Transverse colon (tissue), 4 donors: ENCODE data around the gene RMI1. TPM values are rescaled to one million over a fixed set of nuclear protein-coding genes. Genes with fewer than 3 reads are reported as not detected.
"Not testable (repeated sequence)": the region's sequence is repeated elsewhere in the genome, so short reads cannot be mapped to it uniquely, and the experiment has no call there.

Experiments used
- DNase-seq: peaks from one replicate; pipeline ENCODE4 v3.0.0-alpha.2; 2019
- H3K27ac ChIP-seq, 4 donors: fragments of 200-600 bp; sonication (generic); 2 replicates each; pipeline ENCODE4 v1.5.1; 2016 to 2018; ENCODE audit warnings: inconsistent platforms in 4 of 4
- H3K27me3 ChIP-seq: fragments of 200-600 bp; sonication (generic); 2 replicates; pipeline ENCODE4 v1.5.1; 2017; ENCODE audit warnings: inconsistent platforms
- H3K36me3 ChIP-seq, 4 donors: fragments of 200-600 bp; sonication (generic); 2 replicates each; pipeline ENCODE4 v1.5.1; 2017 to 2019; ENCODE audit warnings: inconsistent platforms in 4 of 4
- H3K4me1 ChIP-seq, 4 donors: fragments of 200-600 bp; sonication (generic); 2 replicates each; pipeline ENCODE4 v1.5.1; 2017 to 2020; ENCODE audit warnings: inconsistent platforms in 4 of 4
- H3K4me3 ChIP-seq, 4 donors: fragments of 200-600 bp; sonication (generic); 1 replicate in 1 of 4; 2 replicates in 3 of 4; pipeline versions ENCODE4 v1.5.1 to v1.6.1; 2017 to 2019; ENCODE audit warnings: inconsistent platforms in 4 of 4
- H3K9me3 ChIP-seq, 2 donors: fragments of 200-600 bp; sonication (generic); 2 replicates each; pipeline ENCODE4 v1.5.1; 2017 to 2019; ENCODE audit warnings: inconsistent platforms in 2 of 2
- CTCF ChIP-seq, 5 experiments: fragments of 200-600 bp in 3 of 5; fragments of 450-650 bp in 2 of 5; sonication (generic) in 3 of 5; IDR thresholded peaks; 1 replicate in 2 of 5; 2 replicates in 3 of 5; pipeline ENCODE4 v1.5.1; 2016 to 2017; ENCODE audit warnings: antibody characterized with exemption in 5 of 5, inconsistent platforms in 3 of 5, mild to moderate bottlenecking in 2 of 5, moderate library complexity in 1 of 5
- EP300 ChIP-seq: sonication (generic); formaldehyde crosslinking; IDR thresholded peaks from one replicate; pipeline ENCODE4 v1.6.1; 2017; ENCODE audit warnings: antibody characterized with exemption, low read depth
- POLR2A ChIP-seq: fragments of 450-650 bp; IDR thresholded peaks from one replicate; pipeline ENCODE4 v1.6.1; 2016; ENCODE audit warnings: antibody characterized with exemption, mild to moderate bottlenecking, moderate library complexity
- POLR2AphosphoS5 ChIP-seq, 3 donors: sonication (generic); formaldehyde crosslinking; IDR thresholded peaks; one replicate each; pipeline ENCODE4 v1.6.1; 2016; ENCODE audit warnings: antibody characterized with exemption in 3 of 3
- WGBS, 2 donors: methylation state at CpG; one replicate each; pipeline ENCODE4 v1.1.5; 2018; ENCODE audit warnings: low coverage in 1 of 2; 5-methylcytosine and 5-hydroxymethylcytosine counted together
- in situ Hi-C, 4 donors: fragments of 200-750 bp; cut with MboI; loops; one replicate each; pipeline versions ENCODE4 v1.15.0 to v1.15.1; 2017; ENCODE audit warnings: low sequenced_read_pairs in 3 of 4, low pct_ligation_motif_present in 1 of 4, low pct_unique_long_range_greater_than_20kb in 1 of 4
- intact Hi-C: fragments of 100-400 bp; cut with DNase I; formaldehyde crosslinking; loops from one replicate; pipeline ENCODE4 v1.15.1; 2023; ENCODE audit warnings: low total_unique reads
- total RNA-seq, 4 donors: library from RNA; depleted of rRNA; stranded (reverse); fragments of >200 nt; gene quantifications; one replicate each; pipeline ENCODE4 v1.1.0, GENCODE V29; 2016

The RMI1 gene
- total RNA-seq, 4 donors from 2014 or later = 1.8 to 13.1 (median 9.1) TPM

DNA sequence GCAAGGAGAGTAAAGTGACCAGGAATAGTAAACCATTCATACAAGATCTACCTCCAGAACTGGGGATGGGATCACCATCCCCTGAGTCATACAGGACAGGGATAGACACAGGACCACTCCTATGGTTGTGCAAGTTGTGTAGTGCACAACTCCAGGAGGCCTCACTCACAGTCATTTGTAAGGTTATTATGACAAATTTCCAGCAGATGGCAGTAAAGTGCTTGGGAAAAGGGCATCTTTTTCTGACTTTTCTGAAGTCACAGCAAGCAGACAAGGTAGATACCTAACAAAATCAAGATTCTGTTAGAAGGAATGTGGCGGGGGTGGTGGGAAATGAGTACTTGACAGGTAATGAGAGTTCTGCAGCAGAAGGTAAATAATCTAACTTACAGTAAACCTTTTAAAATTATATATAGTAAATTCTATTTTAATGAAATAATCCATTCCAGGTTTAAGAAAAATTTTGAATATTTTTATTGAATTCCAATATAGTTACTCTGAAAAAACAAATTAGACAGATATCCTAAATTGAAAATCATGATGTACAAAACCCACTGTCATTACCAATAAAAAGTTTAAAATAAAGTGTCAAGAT, 42.6 kb upstream of the RMI1 start:
- intact Hi-C loops (loop anchor here (5.0 kb wide), 2 partner anchors 234 to 324 kb away; no protein-coding TSS in a partner anchor), in situ Hi-C loops (loop anchor here (5.0 to 25.0 kb wide), 6 partner anchors 224 to 377 kb away; no protein-coding TSS in a partner anchor)
- TF ChIP-seq POLR2A = no peak
- peak; percentile 62 to 76 (median 70) for TF ChIP-seq CTCF (IDR thresholded peaks at IDR 0.05)
- TF ChIP-seq EP300 = no peak
- peaks cover 0 to 5% (median 4%) of the 10 kb centered on the region in 4 donors for H3K4me1 ChIP-seq
- H3K27ac ChIP-seq = no peak overlapping the region
- 35 to 44% methylated on average over 1 of the region's 1 CpG for WGBS, 2 donors
- H3K9me3 ChIP-seq = no peaks in the 10 kb centered on the region
- H3K36me3 ChIP-seq = peaks cover 0 to 4% (median 0%) of the 10 kb centered on the region in 4 donors
- no peak overlapping the region for H3K4me3 ChIP-seq
- DNase-seq = no peak
- no peaks in the 10 kb centered on the region for H3K27me3 ChIP-seq

GRCh38 chr9:83940590-83941303, 39.9 kb upstream of the RMI1 start:
- no peaks in the 10 kb centered on the region for H3K9me3 ChIP-seq
- no peaks in the 10 kb centered on the region for H3K4me1 ChIP-seq
- H3K27me3 ChIP-seq = no peaks in the 10 kb centered on the region
- in situ Hi-C loops = loop anchor here in 2 of 4 donors (25.0 kb wide), 1 partner anchor 222 kb away; no protein-coding TSS in a partner anchor
- intact Hi-C loops = no loop called here
- no peak overlapping the region for H3K27ac ChIP-seq
- H3K36me3 ChIP-seq = peaks cover 0 to 7% (median 4%) of the 10 kb centered on the region in 4 donors
- TF ChIP-seq CTCF (IDR thresholded peaks at IDR 0.05) (no peak), EP300 (no peak), POLR2AphosphoS5 (IDR thresholded peaks at IDR 0.05) (no peak), POLR2A (no peak)
- DNase-seq = no peak
- WGBS, 2 donors = 73% methylated on average over 5 of the region's 5 CpGs; no CpG with 5 or more reads in 1 of the 2 donors
- no peak overlapping the region for H3K4me3 ChIP-seq

DNA sequence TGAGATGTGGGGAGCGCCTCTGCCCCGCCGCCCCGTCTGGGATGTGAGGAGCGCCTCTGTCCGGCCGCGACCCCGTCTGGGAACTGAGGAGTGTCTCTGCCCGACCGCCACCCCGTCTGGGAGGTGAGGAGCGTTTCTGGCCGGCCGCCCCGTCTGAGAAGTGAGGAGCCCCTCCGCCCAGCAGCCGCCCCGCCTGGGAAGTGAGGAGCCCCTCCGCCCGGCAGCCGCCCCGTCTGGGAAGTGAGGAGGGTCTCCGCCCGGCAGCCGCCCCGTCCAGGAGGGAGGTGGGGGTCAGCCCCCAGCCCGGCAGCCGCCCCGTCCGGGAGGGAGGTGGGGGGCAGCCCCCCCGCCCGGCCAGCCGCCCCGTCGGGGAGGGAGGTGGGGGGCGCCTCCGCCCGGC, 32.5 kb upstream of the RMI1 start:
- in situ Hi-C loops = loop anchor here in 2 of 4 donors (25.0 kb wide), 1 partner anchor 214 kb away; no protein-coding TSS in a partner anchor
- H3K4me3 ChIP-seq, H3K27ac ChIP-seq, DNase-seq, H3K4me1 ChIP-seq, H3K36me3 ChIP-seq, H3K27me3 ChIP-seq, intact Hi-C loops, H3K9me3 ChIP-seq: not testable (repeated sequence)
- WGBS, 2 donors = 95% methylated on average over 22 of the region's 39 CpGs; no CpG with 5 or more reads in 1 of the 2 donors

GRCh38 chr9:83956086-83956435, 24.5 kb upstream of the RMI1 start:
- Histone ChIP-seq H3K27ac (peak overlapping the region; percentile 89 to 93 (median 90)), H3K9me3 (no peaks in the 10 kb centered on the region), H3K27me3 (no peaks in the 10 kb centered on the region), H3K4me3 (peak overlapping the region; percentile 58 to 79 (median 66)), H3K36me3 (no peaks in the 10 kb centered on the region), H3K4me1 (peaks cover 4 to 23% (median 8%) of the 10 kb centered on the region in 4 donors)
- in situ Hi-C loops (loop anchor here in 1 of 4 donors (25.0 kb wide), 1 partner anchor 1981 kb away; the partner anchor contains the start of gene NAA35), intact Hi-C loops (no loop called here)
- DNase-seq = no peak
- WGBS, 2 donors = 36 to 38% methylated on average over 4 to 23 of the region's 23 CpGs
- no peak for TF ChIP-seq POLR2A
- TF ChIP-seq CTCF (IDR thresholded peaks at IDR 0.05) = no peak
- TF ChIP-seq EP300 = no peak
- TF ChIP-seq POLR2AphosphoS5 (IDR thresholded peaks at IDR 0.05) = no peak
